Fibroblast of lung (primary cell): ENCODE results near the gene DHDH. TPM values are rescaled to one million over a fixed set of nuclear protein-coding genes. Genes with fewer than 3 reads are reported as not detected.

ENCODE experiments used
- DNase-seq, 2 donors: peaks; one replicate each; pipeline versions ENCODE4 v3.0.0 to v3.0.0-alpha.2; 2010; ENCODE audit warnings: low read depth in 2 of 2
- H2AFZ ChIP-seq: 2 replicates; pipeline ENCODE4 v1.5.1; 2012; ENCODE audit warnings: low read length, control low read depth, inconsistent platforms
- H3K27ac ChIP-seq: 2 replicates; pipeline ENCODE4 v1.5.1; 2011; ENCODE audit warnings: low read length, control low read depth; ENCODE audit not compliant: insufficient read depth
- H3K27me3 ChIP-seq: 2 replicates; pipeline ENCODE4 v1.5.1; 2011; ENCODE audit warnings: mild to moderate bottlenecking, low read length; ENCODE audit not compliant: control insufficient read depth, insufficient read depth
- H3K36me3 ChIP-seq: 2 replicates; pipeline ENCODE4 v1.5.1; 2011; ENCODE audit warnings: low read length; ENCODE audit not compliant: control insufficient read depth, insufficient read depth
- H3K4me1 ChIP-seq: 2 replicates; pipeline ENCODE4 v1.5.1; 2011; ENCODE audit warnings: low read length; ENCODE audit not compliant: control insufficient read depth, insufficient read depth; ENCODE audit errors: extremely low read depth
- H3K4me2 ChIP-seq: 2 replicates; pipeline ENCODE4 v1.5.1; 2011; ENCODE audit warnings: low read length, control low read depth; ENCODE audit not compliant: insufficient read depth; ENCODE audit errors: extremely low read depth
- H3K4me3 ChIP-seq, 4 experiments: fragments of 200-600 bp in 1 of 4; sonication (generic) in 1 of 4; replicated peaks in 1 of 4; 2 replicates each; pipeline ENCODE4 v1.5.1; 2011 to 2016; ENCODE audit warnings: low read length in 4 of 4, low read depth in 3 of 4, mild to moderate bottlenecking in 3 of 4, control low read depth in 2 of 4, inconsistent platforms in 1 of 4, mixed read lengths in 1 of 4; ENCODE audit not compliant: insufficient read depth in 1 of 4; ENCODE audit errors: control extremely low read depth in 1 of 4
- H3K79me2 ChIP-seq: 2 replicates; pipeline ENCODE4 v1.5.1; 2012; ENCODE audit warnings: mild to moderate bottlenecking, low read length, inconsistent platforms; ENCODE audit not compliant: control insufficient read depth, insufficient read depth
- H3K9ac ChIP-seq: 2 replicates; pipeline ENCODE4 v1.5.1; 2011; ENCODE audit warnings: mild to moderate bottlenecking, low read length, control low read depth; ENCODE audit not compliant: insufficient read depth
- H3K9me3 ChIP-seq: 2 replicates; pipeline ENCODE4 v1.5.1; 2012; ENCODE audit warnings: low read depth, low read length; ENCODE audit not compliant: control insufficient read depth, insufficient read depth
- H4K20me1 ChIP-seq: 2 replicates; pipeline ENCODE4 v1.5.1; 2011; ENCODE audit warnings: low read length; ENCODE audit not compliant: control insufficient read depth, insufficient read depth; ENCODE audit errors: extremely low read depth
- CTCF ChIP-seq, 2 donors: IDR thresholded peaks in 1 of 2; conservative IDR thresholded peaks in 1 of 2; 1 replicate in 1 of 2; 2 replicates in 1 of 2; pipeline ENCODE4 v1.5.1; 2011 to 2012; ENCODE audit warnings: low read length in 2 of 2, control low read depth in 1 of 2, inconsistent platforms in 1 of 2, low read depth in 1 of 2, mild to moderate bottlenecking in 1 of 2
- EZH2 ChIP-seq: IDR thresholded peaks from 2 replicates; pipeline ENCODE4 v1.5.1; 2012; ENCODE audit warnings: low read length, control low read depth, mild to moderate bottlenecking; ENCODE audit errors: missing control alignments
- polyA plus RNA-seq, 2 donors: library from polyadenylated mRNA; depleted of rRNA in 1 of 2; stranded (reverse) in 1 of 2; unstranded in 1 of 2; fragments of >200 nt; gene quantifications; 2 replicates each; pipeline ENCODE4 v1.2.1, GENCODE V29; 2011 to 2012; ENCODE audit warnings: missing spikeins in 1 of 2
- total RNA-seq: library from RNA; depleted of rRNA; stranded (reverse); fragments of >200 nt; gene quantifications from 2 replicates; pipeline ENCODE4 v1.2.1, GENCODE V29; 2014

DHDH gene
- total and polyA plus RNA-seq, 2 donors (not counting 1 experiment from before 2014, with no cell fraction given), result 0.08 to 0.17 TPM

GRCh38 chr19:48938256-48938655 lies 4.8 kb downstream of the DHDH start:
- Histone ChIP-seq H3K4me2 (no peak overlapping the region), H3K9ac (no peak overlapping the region), H4K20me1 (no peaks in the 10 kb centered on the region), H3K9me3 (no peaks in the 10 kb centered on the region), H3K27me3 (no peaks in the 10 kb centered on the region), H3K36me3 (no peaks in the 10 kb centered on the region), H3K4me1 (no peaks in the 10 kb centered on the region), H3K79me2 (no peaks in the 10 kb centered on the region), H3K4me3 (no peak overlapping the region), H2AFZ (no peak overlapping the region), H3K27ac (no peak overlapping the region)
- TF ChIP-seq CTCF (conservative IDR thresholded peaks at IDR 0.05 in 1 of 2, IDR thresholded peaks at IDR 0.05 in 1 of 2; ENCODE audit: low read depth in 1 of 2, low read length in 2 of 2) (no peak), EZH2 (no peak)
- no peak for DNase-seq

GRCh38 chr19:48940902-48941301 lies 7.4 kb downstream of the DHDH start:
- H3K27ac ChIP-seq, result no peak overlapping the region
- no peaks in the 10 kb centered on the region for H3K9me3 ChIP-seq
- no peak overlapping the region for H3K4me2 ChIP-seq
- no peak overlapping the region for H2AFZ ChIP-seq
- no peak for TF ChIP-seq CTCF (conservative IDR thresholded peaks at IDR 0.05 in 1 of 2, IDR thresholded peaks at IDR 0.05 in 1 of 2; ENCODE audit: low read depth in 1 of 2, low read length in 2 of 2)
- TF ChIP-seq EZH2, result no peak
- H4K20me1 ChIP-seq, result no peaks in the 10 kb centered on the region
- no peak overlapping the region for H3K9ac ChIP-seq
- H3K27me3 ChIP-seq, result no peaks in the 10 kb centered on the region
- no peaks in the 10 kb centered on the region for H3K36me3 ChIP-seq
- no peaks in the 10 kb centered on the region for H3K4me1 ChIP-seq
- no peak for DNase-seq
- no peaks in the 10 kb centered on the region for H3K79me2 ChIP-seq
- no peak overlapping the region for H3K4me3 ChIP-seq

GRCh38 chr19:48943081-48943480 lies 9.6 kb downstream of the DHDH start:
- H3K27me3 ChIP-seq, result no peaks in the 10 kb centered on the region
- no peak for TF ChIP-seq CTCF (conservative IDR thresholded peaks at IDR 0.05 in 1 of 2, IDR thresholded peaks at IDR 0.05 in 1 of 2; ENCODE audit: low read depth in 1 of 2, low read length in 2 of 2)
- TF ChIP-seq EZH2, result no peak
- no peak for DNase-seq
- no peaks in the 10 kb centered on the region for H4K20me1 ChIP-seq
- H3K27ac ChIP-seq, result no peak overlapping the region
- H3K36me3 ChIP-seq, result no peaks in the 10 kb centered on the region
- no peak overlapping the region for H3K4me3 ChIP-seq
- H3K79me2 ChIP-seq, result no peaks in the 10 kb centered on the region
- H3K9ac ChIP-seq, result no peak overlapping the region
- no peak overlapping the region for H3K4me2 ChIP-seq
- no peaks in the 10 kb centered on the region for H3K9me3 ChIP-seq
- H2AFZ ChIP-seq, result no peak overlapping the region
- no peaks in the 10 kb centered on the region for H3K4me1 ChIP-seq
